ENCODE data around the gene JMJD1C. TPM values are rescaled to one million over a fixed set of nuclear protein-coding genes. Genes with fewer than 3 reads are reported as not detected.

Gene JMJD1C
- total RNA-seq, 2 experiments from 2014 or later = 99.2 to 118 TPM

DNA sequence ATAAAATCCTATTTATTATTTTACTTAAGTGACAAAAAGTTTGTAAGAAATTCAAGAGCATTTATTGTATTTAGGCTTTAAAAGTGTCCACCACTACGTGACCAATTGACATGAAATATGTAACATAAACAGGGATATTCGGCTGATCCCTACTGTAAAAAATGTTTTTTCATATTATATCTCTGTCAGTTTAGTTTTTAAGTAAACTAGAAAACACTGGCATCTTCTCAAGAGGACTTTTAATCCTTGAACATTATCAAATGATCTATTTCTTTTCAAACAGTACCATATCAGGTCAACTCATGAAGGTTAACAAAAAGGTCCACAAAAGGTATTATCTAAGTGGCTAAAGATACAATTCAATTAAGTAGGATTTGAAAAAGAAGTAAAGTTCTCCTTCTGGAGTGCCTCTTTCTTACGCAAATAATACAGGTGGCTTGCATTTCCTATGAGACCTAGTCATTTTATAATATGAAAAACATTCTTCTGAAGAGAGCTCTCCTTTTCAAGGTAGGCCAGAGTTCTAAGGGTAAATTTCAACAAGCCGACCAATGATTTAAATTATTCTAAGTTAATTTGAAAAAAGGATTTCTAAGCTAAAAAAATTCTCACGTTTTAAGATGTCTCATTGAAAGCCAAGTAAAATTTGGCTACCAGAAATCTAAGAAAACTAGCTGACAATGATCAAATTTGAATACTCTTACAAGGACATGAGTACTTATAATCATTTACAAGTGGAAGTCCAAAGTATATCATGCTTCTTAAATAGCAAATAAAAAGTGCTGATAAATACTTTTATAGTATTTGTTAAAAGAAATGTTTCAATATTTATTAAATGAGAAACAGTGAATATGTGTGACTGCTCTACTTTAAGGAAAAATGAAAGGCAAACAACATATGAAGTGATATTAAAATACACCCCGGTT, 199.1 kb downstream of the JMJD1C start:
- peak overlapping the region; percentile 82 for H3K4me3 ChIP-seq (ENCODE audit: low read depth, low read length, poor library complexity, severe bottlenecking)
- DNase-seq (ENCODE audit: low spot score) = peak; percentile 62
- H3K4me1 ChIP-seq (ENCODE audit: insufficient read depth, low read length, poor library complexity, severe bottlenecking) = peaks cover 44% of the 10 kb centered on the region
- peak overlapping the region; percentile 94 for H3K27ac ChIP-seq (ENCODE audit: low read depth, low read length, poor library complexity, severe bottlenecking)
- H3K4me2 ChIP-seq (ENCODE audit: low read length) = peak overlapping the region; percentile 84
- CTCF ChIA-PET (ENCODE audit: unreplicated experiment) = no interaction called here
- H4K20me1 ChIP-seq (ENCODE audit: insufficient read depth, low read length) = peaks cover 7% of the 10 kb centered on the region; the same call in 1 of the 2 replicates
- H2AFZ ChIP-seq (ENCODE audit: low read length) = no peak overlapping the region
- no TSS peak for BruUV-seq (replicated peaks)
- peaks cover 100% of the 10 kb centered on the region for H3K79me2 ChIP-seq (ENCODE audit: insufficient read depth, low read depth, low read length)
- H3K9me3 ChIP-seq (ENCODE audit: low read length) = no peaks in the 10 kb centered on the region
- H3K9me2 ChIP-seq (ENCODE audit: insufficient read depth, low read length) = no peaks in the 10 kb centered on the region
- H3K36me3 ChIP-seq (ENCODE audit: insufficient read depth, low read length) = peaks cover 35% of the 10 kb centered on the region
- POLR2A ChIA-PET = interaction anchor here (0.6 to 5.9 kb wide), 10 partner anchors 9 to 1305 kb away, joined by 3 to 89 read pairs (median 4); no protein-coding TSS in a partner anchor
- intact Hi-C loops (cut with micrococcal nuclease; ENCODE audit: unreplicated experiment) = loop anchor here (2.0 to 10.0 kb wide), 9 partner anchors 24 to 1304 kb away; partner anchors contain the start of genes ADO and JMJD1C
- TF ChIP-seq EZH2phosphoT487 (IDR thresholded peaks at IDR 0.05; ENCODE audit: borderline replicate concordance, low read depth, low read length) = no peak

DNA sequence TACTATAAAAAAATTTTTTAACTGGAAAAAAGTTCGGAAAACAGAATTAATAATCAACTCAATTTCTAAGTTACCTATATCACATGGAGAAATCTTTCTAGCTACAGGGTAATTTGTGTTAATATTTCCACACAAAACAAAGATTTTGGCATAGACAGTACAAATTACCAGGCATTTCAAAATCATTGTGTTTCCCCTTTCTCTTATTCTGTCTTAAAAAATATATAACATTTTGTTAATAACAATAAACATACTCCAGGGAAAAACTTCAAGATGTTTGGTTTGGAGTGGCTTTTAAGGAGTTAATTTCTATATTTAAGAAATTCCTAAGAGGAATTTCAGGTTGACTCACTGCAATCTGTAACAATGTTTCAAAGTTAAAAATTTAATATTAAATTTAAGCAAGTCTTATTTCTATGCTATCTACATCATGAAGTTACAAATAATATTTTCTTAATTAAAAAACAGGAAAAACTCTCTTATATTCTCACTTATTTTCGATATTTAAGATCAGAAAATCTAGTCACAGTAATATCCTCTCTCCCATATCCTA, 200.0 kb downstream of the JMJD1C start:
- Histone ChIP-seq H3K4me2 (ENCODE audit: low read length) (peak overlapping the region; percentile 84), H3K4me3 (ENCODE audit: low read depth, low read length, poor library complexity, severe bottlenecking) (peak overlapping the region; percentile 82), H4K20me1 (ENCODE audit: insufficient read depth, low read length) (peaks cover 7% of the 10 kb centered on the region; the same call in 1 of the 2 replicates), H3K36me3 (ENCODE audit: insufficient read depth, low read length) (peaks cover 43% of the 10 kb centered on the region), H3K4me1 (ENCODE audit: insufficient read depth, low read length, poor library complexity, severe bottlenecking) (peaks cover 47% of the 10 kb centered on the region), H3K9me3 (ENCODE audit: low read length) (peaks cover 5% of the 10 kb centered on the region; the same call in 1 of the 2 replicates), H3K79me2 (ENCODE audit: insufficient read depth, low read depth, low read length) (peaks cover 100% of the 10 kb centered on the region), H3K27ac (ENCODE audit: low read depth, low read length, poor library complexity, severe bottlenecking) (peak overlapping the region; percentile 94), H2AFZ (ENCODE audit: low read length) (no peak overlapping the region), H3K9me2 (ENCODE audit: insufficient read depth, low read length) (no peaks in the 10 kb centered on the region)
- ChIA-PET POLR2A (interaction anchor here (1.0 to 5.9 kb wide), 5 partner anchors 8 to 452 kb away, joined by 3 to 89 read pairs (median 8); no protein-coding TSS in a partner anchor), CTCF (ENCODE audit: unreplicated experiment) (no interaction called here)
- no peak for DNase-seq (ENCODE audit: low spot score)
- BruUV-seq (replicated peaks) = TSS peak; percentile 92
- TF ChIP-seq, protein P1, sequence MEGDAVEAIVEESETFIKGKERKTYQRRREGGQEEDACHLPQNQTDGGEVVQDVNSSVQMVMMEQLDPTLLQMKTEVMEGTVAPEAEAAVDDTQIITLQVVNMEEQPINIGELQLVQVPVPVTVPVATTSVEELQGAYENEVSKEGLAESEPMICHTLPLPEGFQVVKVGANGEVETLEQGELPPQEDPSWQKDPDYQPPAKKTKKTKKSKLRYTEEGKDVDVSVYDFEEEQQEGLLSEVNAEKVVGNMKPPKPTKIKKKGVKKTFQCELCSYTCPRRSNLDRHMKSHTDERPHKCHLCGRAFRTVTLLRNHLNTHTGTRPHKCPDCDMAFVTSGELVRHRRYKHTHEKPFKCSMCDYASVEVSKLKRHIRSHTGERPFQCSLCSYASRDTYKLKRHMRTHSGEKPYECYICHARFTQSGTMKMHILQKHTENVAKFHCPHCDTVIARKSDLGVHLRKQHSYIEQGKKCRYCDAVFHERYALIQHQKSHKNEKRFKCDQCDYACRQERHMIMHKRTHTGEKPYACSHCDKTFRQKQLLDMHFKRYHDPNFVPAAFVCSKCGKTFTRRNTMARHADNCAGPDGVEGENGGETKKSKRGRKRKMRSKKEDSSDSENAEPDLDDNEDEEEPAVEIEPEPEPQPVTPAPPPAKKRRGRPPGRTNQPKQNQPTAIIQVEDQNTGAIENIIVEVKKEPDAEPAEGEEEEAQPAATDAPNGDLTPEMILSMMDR (conservative IDR thresholded peaks at IDR 0.05; ENCODE audit: low read length) = no peak
- TF ChIP-seq EZH2phosphoT487 (IDR thresholded peaks at IDR 0.05; ENCODE audit: borderline replicate concordance, low read depth, low read length) = no peak
- intact Hi-C loops (cut with micrococcal nuclease; ENCODE audit: unreplicated experiment) = loop anchor here (2.0 to 10.0 kb wide), 9 partner anchors 23 to 1303 kb away; partner anchors contain the start of genes ADO and JMJD1C

DNA sequence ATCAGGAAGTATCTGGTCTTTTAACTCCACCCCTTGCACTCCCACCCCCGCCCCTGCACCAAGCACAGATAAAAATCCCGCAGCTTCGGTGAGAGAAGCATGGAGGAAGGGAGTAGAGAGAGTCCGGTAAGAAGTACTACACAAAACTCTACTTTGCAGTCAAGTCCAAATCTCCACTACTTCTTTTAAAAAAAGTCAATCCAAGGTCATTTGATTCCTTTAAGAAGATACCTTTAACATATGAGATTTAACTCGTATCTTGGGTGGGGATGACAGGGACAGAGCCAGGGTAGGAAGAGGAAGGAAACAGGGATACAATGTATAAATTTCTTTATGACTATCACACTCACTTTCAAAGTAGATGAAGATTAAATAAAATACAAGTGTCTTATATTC, 200.6 kb downstream of the JMJD1C start:
- Histone ChIP-seq H3K4me3 (ENCODE audit: low read depth, low read length, poor library complexity, severe bottlenecking) (peak overlapping the region; percentile 82), H3K9me3 (ENCODE audit: low read length) (peaks cover 5% of the 10 kb centered on the region; the same call in 1 of the 2 replicates), H3K4me1 (ENCODE audit: insufficient read depth, low read length, poor library complexity, severe bottlenecking) (peaks cover 46% of the 10 kb centered on the region), H3K27ac (ENCODE audit: low read depth, low read length, poor library complexity, severe bottlenecking) (peak overlapping the region; percentile 94), H3K36me3 (ENCODE audit: insufficient read depth, low read length) (peaks cover 47% of the 10 kb centered on the region), H3K4me2 (ENCODE audit: low read length) (peak overlapping the region; percentile 84), H3K79me2 (ENCODE audit: insufficient read depth, low read depth, low read length) (peaks cover 100% of the 10 kb centered on the region), H2AFZ (ENCODE audit: low read length) (no peak overlapping the region), H4K20me1 (ENCODE audit: insufficient read depth, low read length) (peaks cover 7% of the 10 kb centered on the region; the same call in 1 of the 2 replicates), H3K9me2 (ENCODE audit: insufficient read depth, low read length) (no peaks in the 10 kb centered on the region)
- DNase-seq (ENCODE audit: low spot score) = peak; percentile 73
- no TSS peak for BruUV-seq (replicated peaks)
- ChIA-PET CTCF (ENCODE audit: unreplicated experiment) (no interaction called here), POLR2A (interaction anchor here (0.6 to 5.9 kb wide), 4 partner anchors 8 to 449 kb away, joined by 3 to 89 read pairs (median 6); partner anchors contain the start of gene EGR2)
- TF ChIP-seq EZH2phosphoT487 (IDR thresholded peaks at IDR 0.05; ENCODE audit: borderline replicate concordance, low read depth, low read length) = no peak
- TF ChIP-seq, protein P1 (conservative IDR thresholded peaks at IDR 0.05; ENCODE audit: low read length) = no peak
- intact Hi-C loops (cut with micrococcal nuclease; ENCODE audit: unreplicated experiment) = loop anchor here (5.0 to 10.0 kb wide), 8 partner anchors 98 to 1303 kb away; partner anchors contain the start of genes ADO and JMJD1C
